ENCODE results near the gene MPP2. TPM values are rescaled to one million over a fixed set of nuclear protein-coding genes. Genes with fewer than 3 reads are reported as not detected.
"Not testable (repeated sequence)": the region's sequence is repeated elsewhere in the genome, so short reads cannot be mapped to it uniquely, and the experiment has no call there.

The MPP2 gene, protein sequence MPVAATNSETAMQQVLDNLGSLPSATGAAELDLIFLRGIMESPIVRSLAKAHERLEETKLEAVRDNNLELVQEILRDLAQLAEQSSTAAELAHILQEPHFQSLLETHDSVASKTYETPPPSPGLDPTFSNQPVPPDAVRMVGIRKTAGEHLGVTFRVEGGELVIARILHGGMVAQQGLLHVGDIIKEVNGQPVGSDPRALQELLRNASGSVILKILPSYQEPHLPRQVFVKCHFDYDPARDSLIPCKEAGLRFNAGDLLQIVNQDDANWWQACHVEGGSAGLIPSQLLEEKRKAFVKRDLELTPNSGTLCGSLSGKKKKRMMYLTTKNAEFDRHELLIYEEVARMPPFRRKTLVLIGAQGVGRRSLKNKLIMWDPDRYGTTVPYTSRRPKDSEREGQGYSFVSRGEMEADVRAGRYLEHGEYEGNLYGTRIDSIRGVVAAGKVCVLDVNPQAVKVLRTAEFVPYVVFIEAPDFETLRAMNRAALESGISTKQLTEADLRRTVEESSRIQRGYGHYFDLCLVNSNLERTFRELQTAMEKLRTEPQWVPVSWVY
- 2.3 TPM for total RNA-seq
- long read RNA-seq, full-length matches to known transcripts, result 1 of 3 reads
- long read RNA-seq, partial matches to known transcripts, result 0 of 3 reads
- long read RNA-seq, other reads (novel, unspliced or antisense), result 2 of 3 reads

DNA sequence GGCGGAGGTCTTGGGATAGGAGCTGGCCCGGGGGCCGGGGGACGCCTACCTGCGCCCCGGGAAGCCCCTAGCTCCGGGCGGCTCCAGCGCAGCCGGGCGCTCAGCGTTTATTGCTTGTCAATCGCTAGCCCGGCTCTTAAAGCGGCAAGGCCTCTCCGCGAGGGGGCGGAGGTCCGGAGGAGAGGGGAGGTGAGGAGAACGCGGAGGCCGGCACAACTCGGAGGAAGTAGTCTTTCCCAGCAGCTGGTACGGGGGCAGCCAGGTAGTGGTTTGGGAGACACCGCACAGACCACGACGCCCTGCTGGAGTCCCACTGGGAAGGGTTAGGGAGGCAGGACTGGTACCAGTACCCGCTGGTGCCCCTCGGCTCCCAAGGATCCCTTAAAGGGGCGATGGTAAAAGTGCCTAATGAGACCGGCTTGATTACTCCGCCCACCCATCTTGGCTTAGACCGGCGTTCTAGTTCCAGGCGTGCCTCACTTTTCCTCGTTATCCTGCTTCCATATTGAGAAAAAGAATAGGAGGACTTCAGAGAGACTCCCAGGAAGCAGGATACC lies at the start of gene MPP2:
TSS of gene MPP2 (minus strand) at position 112 of the 557 bp plus-strand sequence. CDS start 3,076 bp downstream, outside the sequence.
- DNase-seq (ENCODE audit: low spot score), result no peak

DNA sequence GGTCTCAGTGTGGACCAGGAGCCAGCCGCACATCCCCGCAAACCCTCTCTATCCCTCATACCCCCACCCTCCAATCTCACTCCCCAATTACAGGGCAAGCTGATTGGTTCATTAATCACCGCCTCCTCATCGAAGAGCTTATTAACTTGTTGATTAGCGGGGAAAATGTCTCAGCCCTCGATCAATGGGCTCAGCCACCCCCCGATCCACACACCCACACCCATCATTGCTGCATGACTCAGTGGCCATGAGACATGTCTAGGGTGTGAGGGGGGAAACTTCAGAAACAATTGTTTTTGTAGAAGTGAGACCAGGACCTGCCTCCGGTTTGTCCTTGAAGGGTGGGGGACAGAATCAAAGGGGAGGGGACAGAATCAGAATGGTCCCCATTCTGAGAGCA lies 48.9 kb upstream of the MPP2 start:
- DNase-seq (ENCODE audit: low spot score), result no peak

DNA sequence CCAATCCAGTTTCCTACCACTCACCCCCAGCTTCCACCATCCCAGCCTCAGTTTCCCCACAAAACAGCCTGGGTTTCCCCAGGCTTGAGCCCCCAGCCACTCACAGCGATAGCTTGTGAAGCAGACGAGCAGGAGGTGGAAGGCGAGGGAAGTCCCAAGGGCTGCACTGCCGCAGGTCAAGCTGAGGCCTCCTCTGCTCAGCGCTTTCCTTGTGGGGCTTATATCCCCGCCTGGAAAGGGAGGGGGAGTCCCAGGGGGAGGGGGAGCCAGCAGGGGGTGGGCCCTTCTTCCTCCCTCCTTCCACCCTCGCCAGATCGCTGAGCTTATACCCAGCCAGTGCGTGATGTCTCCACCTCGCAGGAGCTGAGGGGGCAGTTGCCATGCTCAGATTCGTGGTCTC lies 46.4 kb upstream of the MPP2 start, which contains the start of gene PYY:
TSS of gene PYY (minus strand) at position 195 of the 400 bp plus-strand sequence. CDS start 457 bp downstream, outside the sequence.
- DNase-seq (ENCODE audit: low spot score), result no peak

DNA sequence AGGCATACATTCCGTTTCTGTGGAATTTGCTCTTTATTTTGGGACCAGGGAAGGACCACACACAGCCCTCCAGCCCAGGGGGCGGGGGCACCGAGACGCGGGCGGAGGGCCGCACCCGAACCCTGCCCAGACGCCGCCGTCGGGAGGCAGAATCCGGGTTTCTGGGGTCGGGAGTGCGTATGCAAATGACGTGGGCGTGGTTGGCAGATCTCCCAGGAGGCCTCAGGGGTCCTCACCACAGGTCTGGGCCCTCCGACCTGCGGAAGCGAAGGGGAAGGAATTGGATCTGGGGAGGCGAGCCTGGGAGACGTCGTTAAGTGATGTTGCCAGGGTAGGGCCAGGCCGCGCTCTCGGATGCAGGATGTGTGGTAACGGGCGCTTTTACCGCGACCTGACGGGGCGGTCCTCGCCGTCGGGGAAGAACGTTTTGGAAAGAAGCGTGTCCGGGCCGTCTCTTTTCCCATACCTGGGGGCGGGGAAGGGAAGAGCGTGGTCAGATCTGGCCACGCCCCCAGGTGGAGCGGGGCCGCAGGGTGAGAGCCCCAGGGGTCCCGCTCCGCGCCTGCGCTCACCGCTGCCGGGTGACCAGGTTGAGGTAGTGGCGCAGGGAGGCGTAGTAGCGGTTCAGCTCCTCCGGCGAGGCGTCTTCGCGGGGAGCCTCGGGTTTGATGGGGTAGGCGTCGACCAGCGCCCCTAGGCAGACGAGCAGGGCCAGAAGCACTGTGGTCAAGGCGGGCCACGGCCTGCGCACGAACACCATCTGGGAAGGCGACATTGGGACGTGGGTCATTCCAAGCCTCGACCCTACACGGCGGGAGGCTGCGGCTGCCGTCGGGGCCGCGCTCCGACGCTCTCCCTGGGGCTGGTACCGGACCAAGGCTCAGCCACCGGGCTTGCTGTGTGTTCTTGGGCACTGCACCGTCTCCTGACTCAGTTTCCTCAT lies 45.7 kb upstream of the MPP2 start:
- DNase-seq (ENCODE audit: low spot score), result no peak

DNA sequence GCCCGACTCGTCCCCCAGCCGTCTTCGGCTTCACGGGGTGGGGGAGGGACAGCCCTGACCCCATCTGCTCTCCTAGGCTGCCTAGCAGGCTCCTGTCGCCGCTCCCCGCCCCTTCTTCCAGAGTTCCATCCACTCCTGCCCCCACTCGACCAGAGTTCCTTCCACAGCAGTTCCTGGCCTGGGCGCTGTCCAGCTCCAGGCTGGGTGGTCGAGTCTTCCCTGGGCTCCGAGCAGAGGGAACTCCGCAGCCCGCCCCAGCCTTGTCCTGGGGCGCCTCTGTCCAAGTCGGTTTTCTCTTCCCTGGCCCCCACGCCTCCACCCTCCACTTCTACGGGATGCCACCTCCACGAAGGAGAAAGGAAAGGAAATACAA lies 45.0 kb upstream of the MPP2 start:
- DNase-seq (ENCODE audit: low spot score), result no peak

DNA sequence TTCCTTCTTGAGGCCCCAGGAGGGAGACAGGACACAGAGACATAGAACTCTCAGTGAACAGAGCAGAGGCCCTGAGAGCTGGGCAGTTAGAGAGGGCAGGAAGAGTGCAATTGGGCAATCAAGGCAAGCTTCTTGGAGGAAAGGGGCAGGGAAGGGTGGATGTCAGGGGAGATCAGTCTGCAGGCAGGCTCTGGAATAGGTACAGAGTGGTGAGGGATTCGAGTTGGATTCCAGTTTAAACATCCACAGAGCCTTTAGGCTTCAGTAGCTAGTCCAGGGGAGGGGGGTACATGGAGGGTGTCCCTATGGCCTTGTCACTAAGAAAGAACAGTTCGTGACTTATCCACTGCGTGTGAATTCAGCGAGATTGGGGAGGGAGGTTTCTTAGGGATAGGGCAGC lies 44.4 kb upstream of the MPP2 start:
- no peak for DNase-seq (ENCODE audit: low spot score)

DNA sequence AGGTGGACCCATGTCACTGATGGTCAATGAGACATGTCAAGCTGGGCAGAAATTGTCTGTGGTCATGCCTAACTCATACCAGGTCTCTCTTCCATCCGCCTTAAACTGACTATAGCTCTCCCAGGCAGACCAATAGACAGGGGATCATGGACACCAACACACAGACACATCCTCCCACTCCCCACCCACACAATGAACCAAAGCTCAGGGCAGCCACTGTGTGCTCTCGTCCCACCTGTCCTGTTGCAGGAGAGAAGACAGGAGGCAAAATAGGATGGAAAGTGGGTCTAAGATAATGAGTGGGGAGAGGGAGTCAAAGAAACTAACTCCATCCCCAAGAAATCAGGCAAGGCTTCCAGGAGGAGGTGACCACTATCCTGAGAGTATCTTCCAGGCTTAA lies 43.2 kb upstream of the MPP2 start:
- DNase-seq (ENCODE audit: low spot score), result no peak

DNA sequence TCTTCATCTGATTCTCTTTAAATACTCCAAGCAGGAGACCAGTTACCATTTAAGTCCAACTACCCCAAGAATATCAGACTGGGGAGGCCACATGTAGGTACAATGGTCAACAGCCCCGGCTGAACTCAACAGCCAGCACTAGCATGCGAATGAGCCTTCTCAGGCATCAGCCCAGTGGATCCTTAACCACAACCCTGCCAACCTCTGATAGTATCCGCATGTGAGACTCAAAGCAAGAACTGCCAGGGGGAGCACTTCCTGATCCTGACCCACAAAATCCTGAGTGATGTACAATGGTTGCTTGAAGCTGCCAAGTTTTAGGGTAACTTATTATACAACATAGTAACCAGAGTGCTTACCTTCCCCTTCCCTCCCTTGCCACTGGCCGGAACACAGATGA lies 42.4 kb upstream of the MPP2 start:
- no peak for DNase-seq (ENCODE audit: low spot score)

DNA sequence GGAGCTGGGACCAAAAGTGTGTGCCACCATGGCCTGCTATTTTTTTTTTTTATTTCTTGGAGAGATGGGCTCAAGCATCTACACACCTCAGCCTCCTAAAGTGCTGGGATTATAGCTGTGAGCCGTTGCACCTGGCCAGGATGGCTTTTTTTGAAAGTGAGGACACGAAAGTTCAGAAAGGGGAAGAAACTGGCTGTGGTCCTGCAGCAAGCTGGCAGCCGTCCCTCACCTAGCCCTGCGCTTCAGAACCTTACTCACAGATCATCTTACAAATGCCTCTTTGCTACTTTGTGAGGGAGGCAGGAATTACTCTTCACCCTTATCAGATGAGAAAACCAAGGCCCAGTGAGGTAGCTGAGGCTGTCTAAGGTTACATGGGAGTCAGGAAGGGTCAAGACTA lies 39.4 kb upstream of the MPP2 start:
- DNase-seq (ENCODE audit: low spot score), result no peak

DNA sequence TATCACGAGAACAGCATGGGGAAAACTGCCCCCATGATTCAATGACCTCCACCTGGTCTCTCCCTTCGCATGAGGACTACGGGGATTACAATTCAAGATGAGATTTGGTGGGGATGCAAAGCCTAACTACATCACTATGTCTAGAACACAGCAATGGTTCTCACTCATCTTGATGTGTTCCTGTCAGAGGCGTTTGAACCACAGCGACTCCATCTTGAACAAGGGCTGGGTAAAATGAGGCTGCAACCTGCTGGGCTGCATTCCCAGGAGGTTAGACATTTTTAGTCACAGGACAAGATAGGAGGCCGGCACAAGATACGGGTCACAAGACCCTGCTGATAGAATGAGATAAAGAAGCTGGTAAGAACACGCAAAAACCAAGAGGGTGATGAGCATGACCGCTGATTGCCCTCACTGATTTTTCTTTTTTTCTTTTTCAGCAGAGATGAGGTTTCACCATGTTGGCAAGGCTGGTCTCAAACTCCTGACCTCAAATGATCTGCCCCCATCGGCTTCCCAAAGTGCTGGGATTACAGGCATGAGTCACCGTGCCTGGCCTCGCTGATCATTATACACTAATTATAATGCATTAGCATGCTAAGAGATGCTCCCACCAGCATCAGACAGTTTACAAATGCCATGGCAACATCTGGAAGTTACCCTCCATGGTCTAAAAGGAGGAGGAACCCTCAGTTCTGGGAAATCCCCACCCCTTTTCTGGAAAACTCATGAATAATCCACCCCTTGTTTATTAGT lies 37.9 kb upstream of the MPP2 start:
- DNase-seq (ENCODE audit: low spot score), result no peak

DNA sequence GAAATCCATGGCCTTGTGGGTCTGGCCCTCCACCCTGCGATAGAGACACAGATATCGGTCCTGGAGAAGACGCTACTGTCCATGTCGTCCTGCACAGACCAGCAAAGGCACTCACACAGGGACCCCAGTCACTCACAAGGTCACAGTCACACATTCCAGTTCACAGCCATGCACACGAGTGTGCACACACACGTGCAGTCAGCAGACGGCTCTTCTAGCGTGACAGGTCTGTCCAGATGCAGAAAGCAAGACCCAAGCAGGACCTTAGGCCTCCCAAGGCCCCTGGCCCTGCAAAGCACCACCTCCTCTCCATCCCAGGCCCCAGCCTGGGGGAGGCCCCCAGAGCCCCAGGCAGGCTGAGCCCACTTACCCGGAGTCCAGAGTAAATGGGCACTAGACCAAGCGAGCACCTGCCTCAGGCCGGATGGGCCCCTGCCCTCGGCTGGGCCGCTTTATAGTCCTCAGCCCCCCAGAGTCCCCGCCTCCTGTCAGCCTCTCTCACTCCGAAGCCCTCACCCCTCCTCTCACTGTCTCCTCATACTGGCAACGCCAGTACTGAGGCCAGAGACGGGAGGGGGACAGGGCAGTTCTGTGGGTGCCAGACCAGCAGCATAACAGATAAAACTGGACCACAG lies 34.8 kb upstream of the MPP2 start, which contains the start of gene PPY:
TSS of gene PPY (minus strand) at position 426 of the 635 bp plus-strand sequence. CDS start 822 bp downstream, outside the sequence.
- no peak for DNase-seq (ENCODE audit: low spot score)

DNA sequence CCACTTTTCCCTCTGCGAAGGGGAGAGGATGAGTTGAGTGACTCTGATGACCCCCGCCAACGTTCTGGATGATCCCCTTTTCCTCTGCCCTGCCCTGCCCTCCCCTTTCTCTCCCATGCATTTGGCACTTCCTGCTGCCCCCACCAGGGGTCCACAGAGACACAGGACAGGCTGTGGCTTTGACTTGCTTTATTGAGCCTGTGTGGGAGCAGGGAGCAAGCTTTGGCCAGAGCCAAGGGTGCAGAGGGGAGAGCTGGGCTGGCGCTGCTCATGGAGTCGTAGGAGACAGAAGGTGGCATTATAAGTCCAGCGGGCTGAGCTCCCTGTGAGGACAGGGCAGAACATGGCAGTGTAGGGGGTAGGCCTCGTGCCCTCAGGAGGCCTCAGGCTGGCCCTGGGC lies 33.3 kb upstream of the MPP2 start:
- DNase-seq (ENCODE audit: low spot score), result no peak

DNA sequence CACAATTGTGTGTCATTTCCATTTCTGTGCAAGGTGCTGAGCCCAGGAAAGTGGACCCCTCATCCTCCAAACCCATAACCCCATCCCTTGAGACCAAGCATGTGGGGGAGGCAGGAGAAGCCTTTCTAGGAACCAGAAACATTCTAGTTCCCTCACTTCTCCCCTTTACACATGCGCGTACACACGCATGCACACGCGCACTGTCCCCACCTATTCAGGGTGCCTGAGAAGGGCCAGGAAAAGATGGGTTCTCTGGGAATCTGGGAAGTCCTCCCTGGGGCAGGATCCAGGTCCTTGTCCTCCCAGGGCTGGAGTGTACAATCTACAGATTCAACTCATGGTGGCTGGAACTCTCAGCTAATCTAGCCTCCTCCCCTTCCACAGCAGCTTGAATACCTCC lies 32.5 kb upstream of the MPP2 start:
- DNase-seq (ENCODE audit: low spot score), result no peak

DNA sequence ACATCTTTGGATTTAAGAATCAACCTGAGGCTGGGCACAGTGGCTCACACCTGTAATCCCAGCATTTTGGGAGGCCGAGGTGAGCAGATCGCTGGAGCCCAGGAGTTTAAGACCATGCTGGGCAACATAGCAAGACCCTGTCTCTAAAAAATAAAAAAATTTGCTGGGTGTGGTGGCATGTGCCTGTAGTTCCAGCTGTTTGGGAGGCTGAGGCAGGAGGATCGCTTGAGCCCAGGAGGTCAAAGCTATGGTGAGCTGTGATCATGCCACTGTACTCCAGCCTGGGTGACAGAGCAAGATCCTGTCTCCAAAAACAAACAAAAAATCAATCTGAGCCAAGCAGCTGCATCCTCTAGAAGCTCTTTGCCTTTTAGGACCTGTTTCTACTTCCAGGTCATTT lies 32.1 kb upstream of the MPP2 start:
- DNase-seq (ENCODE audit: low spot score), result not testable (repeated sequence)

DNA sequence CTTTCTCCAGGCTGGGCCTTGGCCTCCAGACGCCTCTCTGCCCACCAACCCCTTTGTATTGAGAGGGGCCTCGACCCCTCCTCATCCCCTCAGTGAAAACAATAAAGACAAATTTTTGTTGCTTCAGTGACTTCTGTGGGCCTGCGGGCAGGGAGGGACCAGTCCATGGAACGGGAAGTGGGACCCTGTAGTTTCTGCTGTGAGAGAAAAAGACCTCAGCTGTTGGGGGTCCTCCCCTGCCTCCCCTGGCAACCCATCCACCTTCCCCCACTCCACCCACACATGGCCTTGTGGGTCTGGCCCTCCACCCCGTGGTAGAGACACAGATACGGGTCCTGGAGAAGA lies 31.5 kb upstream of the MPP2 start:
- DNase-seq (ENCODE audit: low spot score), result no peak

DNA sequence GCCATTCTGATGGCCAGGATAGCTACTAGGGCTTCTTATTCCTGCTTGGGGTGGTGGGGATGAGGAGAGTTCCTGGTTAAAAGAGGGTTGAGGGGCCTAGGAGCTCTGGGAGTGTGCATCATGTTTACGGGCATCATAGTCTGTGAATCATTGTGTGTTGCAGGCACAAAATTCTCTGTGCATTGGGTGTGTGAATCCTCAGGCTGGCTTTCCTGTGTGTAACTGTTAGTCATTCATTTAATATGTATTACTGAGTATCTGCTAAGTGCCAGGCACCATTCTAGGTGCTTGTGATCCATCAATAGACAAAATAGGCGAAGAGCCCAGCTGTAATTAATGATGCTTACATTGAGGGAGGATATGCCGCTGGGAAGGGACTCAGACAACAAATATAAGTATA lies 29.1 kb upstream of the MPP2 start:
- DNase-seq (ENCODE audit: low spot score), result no peak

DNA sequence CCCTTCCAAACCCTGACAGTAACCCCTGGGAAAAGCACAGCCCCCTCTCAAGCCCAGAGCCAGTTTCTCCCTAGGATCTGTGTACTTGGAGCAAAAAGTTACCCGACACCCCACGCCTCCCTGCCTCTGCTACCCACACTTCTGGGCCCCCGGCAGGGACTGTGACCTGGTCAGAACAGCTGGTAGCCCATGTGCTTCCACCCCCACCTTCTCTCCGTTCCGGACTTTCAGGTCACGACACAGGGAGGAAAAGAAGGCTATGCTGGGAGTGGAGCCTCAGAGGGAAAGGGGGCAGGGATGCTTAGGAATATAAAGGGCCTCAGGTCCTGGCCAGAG lies 28.6 kb upstream of the MPP2 start:
- DNase-seq (ENCODE audit: low spot score), result no peak

DNA sequence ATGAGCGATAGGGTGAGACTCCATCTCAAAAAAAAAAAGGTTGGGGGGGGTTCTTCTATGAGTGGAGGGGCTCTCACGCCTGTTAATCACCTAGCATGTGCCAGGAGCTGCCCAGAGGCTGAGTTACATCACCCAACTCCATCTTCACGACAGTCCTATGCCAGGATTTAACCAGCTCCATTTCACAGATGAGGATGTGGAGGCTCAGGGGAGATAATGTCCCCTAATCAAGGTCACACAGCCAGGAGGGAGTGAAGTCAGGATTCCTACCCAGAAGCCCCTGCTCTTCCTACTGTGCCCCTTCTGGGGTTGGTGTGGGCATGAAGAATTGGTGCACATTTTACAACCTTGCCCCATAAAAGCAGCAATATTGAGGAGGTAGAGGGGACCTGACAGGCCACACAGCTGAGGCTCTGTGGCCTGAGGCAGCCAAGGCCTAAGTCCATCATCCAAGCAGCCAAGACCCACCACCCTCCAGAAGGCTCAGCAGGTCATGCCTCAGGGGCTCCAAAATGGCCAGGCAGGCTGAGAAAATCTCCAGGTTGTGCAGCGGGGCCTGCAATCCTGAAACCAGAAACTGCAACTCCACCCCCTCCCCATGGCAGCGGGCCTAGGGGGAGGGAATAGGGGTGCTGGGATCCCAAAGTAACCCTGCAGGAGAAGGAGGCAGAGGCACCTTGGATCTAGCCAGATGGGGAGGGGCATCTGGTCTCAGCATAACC lies 28.0 kb upstream of the MPP2 start:
- DNase-seq (ENCODE audit: low spot score), result no peak

DNA sequence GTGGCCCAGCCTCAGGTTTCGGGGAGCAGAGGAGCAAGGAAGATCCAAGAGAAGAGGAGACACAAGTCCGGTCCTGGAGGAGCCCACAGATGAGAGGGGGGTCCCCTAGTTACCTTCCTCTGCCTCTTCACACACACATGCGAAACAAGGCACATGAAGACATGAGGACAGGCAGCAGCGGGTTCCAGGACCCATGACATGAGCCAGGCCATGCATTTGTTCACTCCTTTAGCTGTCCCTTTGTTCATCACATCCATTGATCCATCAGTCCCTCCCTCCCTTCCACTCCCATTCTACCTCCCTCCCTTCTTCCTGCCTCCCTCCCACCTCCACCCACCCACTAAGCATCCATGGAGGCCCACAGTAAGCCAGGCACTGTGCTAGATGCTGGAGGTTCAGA lies 25.6 kb upstream of the MPP2 start:
- no peak for DNase-seq (ENCODE audit: low spot score)

DNA sequence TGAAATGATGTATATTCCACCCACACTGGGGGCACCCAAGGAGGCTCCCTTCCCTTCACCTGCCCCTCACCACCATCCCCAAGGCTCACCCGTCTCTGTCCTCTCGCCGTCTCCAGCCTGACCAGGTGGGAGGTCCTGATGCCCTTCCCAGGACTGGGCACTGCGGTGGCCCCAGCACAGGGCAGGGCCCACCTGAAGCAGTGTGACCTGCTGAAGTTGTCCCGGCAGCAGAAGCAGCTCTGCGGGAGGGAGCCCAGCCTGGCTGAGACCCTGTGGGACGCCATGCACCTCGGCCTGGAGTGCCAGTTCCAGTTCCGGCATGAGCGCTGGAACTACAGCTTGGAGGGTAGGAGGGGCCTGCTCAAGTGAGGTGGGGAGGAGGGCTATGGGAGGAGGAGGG lies 25.0 kb upstream of the MPP2 start:
- no peak for DNase-seq (ENCODE audit: low spot score)

Data from mesenteric fat pad (tissue), 1 donor.